IMR-90 (cell line): ENCODE data around the gene CTDP1. TPM values are rescaled to one million over a fixed set of nuclear protein-coding genes. Genes with fewer than 3 reads are reported as not detected.
A peak's percentile ranks its signal among the peaks of the same experiment; 100 is the strongest.

Experiments used
- ATAC-seq: fragments of 200-7000 bp; cut with Tn5 transposase; 2 replicates; pipeline ENCODE4 v1.9.1; 2020; ENCODE audit warnings: low read depth, mild to moderate bottlenecking, moderate library complexity
- BruUV-seq: library from RNA; stranded (reverse); fragments of 400-500 nt; replicated peaks from 2 replicates; lab custom pipeline; 2021; lab: Mats Ljungman, UMichigan
- CTCF ChIA-PET: fragments of 300-600 bp; formaldehyde crosslinking; extraction: SDS; loops from one replicate; lab custom pipeline; 2021; ENCODE audit warnings: antibody characterized with exemption; lab: Yijun Ruan, JAX
- POLR2A ChIA-PET: fragments of 300-600 bp; sonication (Branson Sonifier 250); formaldehyde crosslinking; loops from one replicate; lab custom pipeline; 2022; ENCODE audit warnings: antibody characterized with exemption; ENCODE audit not compliant: unreplicated experiment; lab: Charles Lee
- DNase-seq: peaks from one replicate; pipeline ENCODE4 v3.0.0; 2013
- H2AFZ ChIP-seq: replicated peaks from 2 replicates; pipeline ENCODE3; 2013; ENCODE audit warnings: low read length, mild to moderate bottlenecking; ENCODE audit not compliant: poor library complexity
- H2AK5ac ChIP-seq: 2 replicates; pipeline ENCODE4 v1.6.1; 2013; ENCODE audit warnings: low read depth, low read length, inconsistent platforms
- H2AK9ac ChIP-seq: replicated peaks from 2 replicates; pipeline ENCODE3; 2013; ENCODE audit warnings: mild to moderate bottlenecking, low read depth, low read length, moderate library complexity; ENCODE audit not compliant: poor library complexity
- H2BK120ac ChIP-seq: 2 replicates; pipeline ENCODE4 v1.6.1; 2013; ENCODE audit warnings: low read depth, low read length, inconsistent platforms
- H2BK15ac ChIP-seq: 3 replicates; pipeline ENCODE4 v1.6.1; 2013; ENCODE audit warnings: low read depth, low read length, inconsistent platforms
- H2BK20ac ChIP-seq: 2 replicates; pipeline ENCODE4 v1.6.1; 2013; ENCODE audit warnings: low read depth, mild to moderate bottlenecking, inconsistent platforms, low read length, moderate library complexity
- H2BK5ac ChIP-seq: 2 replicates; pipeline ENCODE4 v1.6.1; 2013; ENCODE audit warnings: mild to moderate bottlenecking, low read depth, low read length, inconsistent platforms; ENCODE audit not compliant: poor library complexity, severe bottlenecking
- H3K14ac ChIP-seq: replicated peaks from 2 replicates; pipeline ENCODE4 v1.6.1; 2013; ENCODE audit warnings: low read depth, low read length, inconsistent platforms
- H3K18ac ChIP-seq: 2 replicates; pipeline ENCODE4 v1.6.1; 2013; ENCODE audit warnings: low read depth, low read length, control low read depth
- H3K23ac ChIP-seq: 2 replicates; pipeline ENCODE4 v1.6.1; 2013; ENCODE audit warnings: low read depth, low read length, inconsistent platforms
- H3K27ac ChIP-seq: 2 replicates; pipeline ENCODE4 v1.5.1; 2013; ENCODE audit warnings: mild to moderate bottlenecking, control low read depth, low read length; ENCODE audit not compliant: insufficient read depth
- H3K27me3 ChIP-seq: 2 replicates; pipeline ENCODE4 v1.6.1; 2013; ENCODE audit warnings: low read length; ENCODE audit not compliant: control insufficient read depth, insufficient read depth
- H3K36me3 ChIP-seq: 2 replicates; pipeline ENCODE4 v1.6.1; 2013; ENCODE audit warnings: low read length, mixed read lengths; ENCODE audit not compliant: control insufficient read depth, insufficient read depth
- H3K4ac ChIP-seq: 2 replicates; pipeline ENCODE4 v1.6.1; 2013; ENCODE audit warnings: low read depth, low read length, inconsistent platforms
- H3K4me1 ChIP-seq: 2 replicates; pipeline ENCODE4 v1.6.1; 2013; ENCODE audit warnings: low read length, mixed read lengths; ENCODE audit not compliant: control insufficient read depth, insufficient read depth
- H3K4me2 ChIP-seq: 2 replicates; pipeline ENCODE4 v1.6.1; 2013; ENCODE audit warnings: low read depth, mild to moderate bottlenecking, control low read depth, low read length, moderate library complexity
- H3K4me3 ChIP-seq: 2 replicates; pipeline ENCODE4 v1.5.1; 2013; ENCODE audit warnings: low read depth, mild to moderate bottlenecking, control low read depth, low read length, moderate library complexity; ENCODE audit not compliant: insufficient read depth
- H3K56ac ChIP-seq: 2 replicates; pipeline ENCODE4 v1.6.1; 2013; ENCODE audit warnings: low read length, inconsistent platforms; ENCODE audit not compliant: insufficient read depth; ENCODE audit errors: extremely low read depth
- H3K79me1 ChIP-seq, 2 experiments: 2 replicates each; pipeline ENCODE4 v1.6.1; 2013; ENCODE audit warnings: low read length in 2 of 2, inconsistent platforms in 1 of 2, low read depth in 1 of 2
- H3K9ac ChIP-seq: 2 replicates; pipeline ENCODE4 v1.6.1; 2013; ENCODE audit warnings: low read depth, low read length, control low read depth
- H3K9me1 ChIP-seq: 2 replicates; pipeline ENCODE4 v1.6.1; 2013; ENCODE audit warnings: low read length, inconsistent platforms; ENCODE audit not compliant: insufficient read depth
- H3K9me3 ChIP-seq: 2 replicates; pipeline ENCODE4 v1.6.1; 2013; ENCODE audit warnings: low read length; ENCODE audit not compliant: control insufficient read depth, insufficient read depth
- H4K20me1 ChIP-seq: 2 replicates; pipeline ENCODE4 v1.6.1; 2013; ENCODE audit warnings: low read length, inconsistent platforms; ENCODE audit not compliant: insufficient read depth
- H4K5ac ChIP-seq: 2 replicates; pipeline ENCODE4 v1.6.1; 2013; ENCODE audit warnings: mild to moderate bottlenecking, low read depth, low read length, control low read depth
- H4K8ac ChIP-seq, 2 experiments: 2 replicates each; pipeline ENCODE4 v1.6.1; 2013; ENCODE audit warnings: low read depth in 2 of 2, low read length in 2 of 2, control low read depth in 1 of 2, inconsistent platforms in 1 of 2
- H4K91ac ChIP-seq: 2 replicates; pipeline ENCODE4 v1.6.1; 2013; ENCODE audit warnings: low read depth, low read length, inconsistent platforms; ENCODE audit not compliant: insufficient read depth
- CEBPB ChIP-seq: IDR thresholded peaks from 2 replicates; pipeline ENCODE4 v1.6.1; 2012; ENCODE audit warnings: low read depth, low read length, improper control_type of control experiment
- MAFK ChIP-seq: IDR thresholded peaks from 2 replicates; pipeline ENCODE4 v1.6.1; 2012; ENCODE audit warnings: low read depth, low read length, improper control_type of control experiment
- POLR2A ChIP-seq: IDR thresholded peaks from 2 replicates; pipeline ENCODE4 v1.6.1; 2012; ENCODE audit warnings: mild to moderate bottlenecking, low read depth, low read length
- RFX5 ChIP-seq: IDR thresholded peaks from 2 replicates; pipeline ENCODE4 v1.8.0; 2012; ENCODE audit warnings: low read depth, mild to moderate bottlenecking, low read length, moderate library complexity
- WGBS, 2 experiments: methylation state at CpG; one replicate each; pipeline versions ENCODE4 v1.1.5 to v1.1.7; 2013; ENCODE audit warnings: missing lambda C conversion rate in 2 of 2; ENCODE audit not compliant: insufficient read length in 1 of 2; ENCODE audit errors: extremely low coverage in 2 of 2; 5-methylcytosine and 5-hydroxymethylcytosine counted together
- dilution Hi-C: fragments of 300-500 bp; cut with HindIII; formaldehyde crosslinking; loops from one replicate; pipeline ENCODE4 v1.14.3; 2018; ENCODE audit warnings: low sequenced_read_pairs; ENCODE audit not compliant: unreplicated experiment
- in situ Hi-C: fragments of 300-500 bp; cut with MboI; formaldehyde crosslinking; loops from 3 replicates; pipeline ENCODE4 v1.14.3; 2019; ENCODE audit warnings: low sequenced_read_pairs, inconsistent platforms, mixed read lengths
- intact Hi-C: fragments of 100-400 bp; cut with micrococcal nuclease; formaldehyde crosslinking; loops from 2 replicates; pipeline ENCODE4 v1.10.0; 2022
- polyA plus RNA-seq, 3 experiments: library from polyadenylated mRNA; depleted of rRNA; stranded (reverse); fragments of >200 nt; gene quantifications; 2 replicates each; pipeline ENCODE4 v1.2.3, GENCODE V29; 2012; ENCODE audit warnings: low replicate concordance in 1 of 3
- total RNA-seq: library from RNA; depleted of rRNA; stranded (reverse); fragments of >200 nt; gene quantifications from 2 replicates; pipeline ENCODE4 v1.2.3, GENCODE V29; 2012

CTDP1 gene
- total and polyA plus RNA-seq, 2 of the 4 experiments (the other 2 are of a cell fraction): 13.4 to 17.6 TPM

DNA sequence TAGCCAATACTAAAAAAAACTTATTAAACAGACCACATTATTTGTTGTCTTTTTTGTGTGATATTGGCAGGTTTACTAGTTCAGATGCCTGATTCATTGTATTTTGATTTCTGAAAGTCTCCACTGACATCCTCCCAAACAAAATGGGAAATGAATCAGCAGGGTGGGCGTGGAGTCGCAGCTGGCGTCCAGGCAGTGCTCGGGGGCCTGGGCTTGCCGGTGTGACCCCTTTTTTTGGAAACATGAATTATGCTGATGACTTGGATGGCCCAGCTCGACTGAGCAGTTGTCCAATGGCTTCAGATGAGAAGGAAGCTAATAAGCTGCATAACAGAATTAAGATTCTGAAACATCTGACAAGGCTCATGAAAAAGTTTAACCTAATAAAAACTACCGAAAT is 116.4 kb downstream of the CTDP1 start:
- Histone ChIP-seq H3K4me1 (peaks cover 13% of the 10 kb centered on the region), H4K5ac (no peak overlapping the region), H3K9me1 (peaks cover 11% of the 10 kb centered on the region), H3K27ac (no peak overlapping the region), H3K4me3 (no peak overlapping the region), H3K9me3 (no peaks in the 10 kb centered on the region), H3K18ac (no peak overlapping the region), H3K79me1 (no peaks in the 10 kb centered on the region), H4K8ac (no peak overlapping the region), H2BK15ac (no peak overlapping the region), H3K36me3 (no peaks in the 10 kb centered on the region), H3K4me2 (no peak overlapping the region), H2AFZ (no peak overlapping the region), H3K23ac (no peak overlapping the region), H4K20me1 (peaks cover 4% of the 10 kb centered on the region; the same call in 1 of the 2 replicates), H3K56ac (no peak overlapping the region), H4K91ac (no peak overlapping the region), H3K14ac (no peak overlapping the region), H3K9ac (no peak overlapping the region), H2AK5ac (0 out of 2 replicates have a peak overlapping the region, but pooled peaks have one; percentile 11), H3K27me3 (peaks cover 30% of the 10 kb centered on the region), H2BK120ac (no peak overlapping the region), H2AK9ac (no peak overlapping the region), H2BK20ac (no peak overlapping the region), H3K4ac (no peak overlapping the region), H2BK5ac (no peak overlapping the region)
- in situ Hi-C loops: no loop called here
- ATAC-seq (no peak), DNase-seq (no peak)
- ChIA-PET CTCF (no interaction called here), POLR2A (no interaction called here)
- WGBS, 2 experiments: 20% methylated on average over 1 of the region's 7 CpGs; no CpG with 5 or more reads in 1 of the 2 experiments
- dilution Hi-C loops: no loop called here
- TF ChIP-seq RFX5 (no peak), MAFK (no peak), POLR2A (no peak), CEBPB (no peak)
- BruUV-seq: no TSS peak
- intact Hi-C loops: loop anchor here (5.0 kb wide), 2 partner anchors 156 to 171 kb away; partner anchors contain the start of gene SLC66A2
